ENCODE measurements around the gene POLR2I. TPM values are rescaled to one million over a fixed set of nuclear protein-coding genes. Genes with fewer than 3 reads are reported as not detected.

Gene POLR2I
- total RNA-seq, 1 experiment from 2014 or later, result 146 TPM

DNA sequence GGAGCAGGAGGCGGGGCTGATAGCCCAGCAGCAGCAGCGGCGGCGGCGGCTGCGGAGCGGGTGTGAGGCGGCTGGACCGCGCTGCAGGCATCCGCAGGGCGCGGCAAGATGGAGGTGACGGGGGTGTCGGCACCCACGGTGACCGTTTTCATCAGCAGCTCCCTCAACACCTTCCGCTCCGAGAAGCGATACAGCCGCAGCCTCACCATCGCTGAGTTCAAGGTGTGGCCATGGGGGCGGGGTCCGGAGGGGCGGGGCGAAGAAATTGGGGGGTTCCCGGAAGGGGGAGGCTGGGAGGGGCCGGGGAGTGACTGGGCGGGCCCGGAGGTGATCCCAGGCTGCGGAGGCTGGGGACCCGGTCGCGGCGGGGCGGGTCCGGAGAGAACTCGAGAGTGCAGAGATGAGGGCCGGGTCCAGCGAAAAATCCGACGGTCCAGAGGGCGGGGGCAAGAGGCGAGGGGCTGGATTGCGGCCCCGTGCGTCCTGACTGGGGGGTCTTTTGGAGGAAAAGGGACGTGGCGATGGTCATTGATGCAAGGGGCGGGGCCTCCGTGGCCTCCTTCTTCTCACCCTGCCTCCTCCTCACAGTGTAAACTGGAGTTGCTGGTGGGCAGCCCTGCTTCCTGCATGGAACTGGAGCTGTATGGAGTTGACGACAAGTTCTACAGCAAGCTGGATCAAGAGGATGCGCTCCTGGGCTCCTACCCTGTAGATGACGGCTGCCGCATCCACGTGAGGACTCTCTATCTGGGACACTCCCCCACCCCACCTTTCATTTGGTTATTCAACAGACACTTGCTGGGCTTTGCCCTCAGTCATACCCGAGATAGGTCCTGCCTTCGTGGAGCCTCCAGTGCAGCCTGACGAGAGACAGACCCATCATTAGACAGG, 1.0 kb upstream of the POLR2I start, which contains the start of gene TBCB:
Gene TBCB, plus strand, starts transcription at position 16 of the 891 bp plus-strand sequence. Its CDS starts 93 bp downstream, at position 109.
- Histone ChIP-seq H3K56ac (ENCODE audit: insufficient read length, low read depth, low read length) (no peak within 1 kb of the TSS), H4K5ac (ENCODE audit: insufficient read length, low read depth, low read length) (no peak within 1 kb of the TSS), H2AFZ (ENCODE audit: low read length) (no peak within 1 kb of the TSS), H3K23me2 (ENCODE audit: insufficient read length, low read depth, low read length, poor library complexity, severe bottlenecking) (peaks cover 14% of the 10 kb centered on the region), H3K79me1 (ENCODE audit: insufficient read depth, low read depth, low read length, poor library complexity, severe bottlenecking) (no peaks in the 10 kb centered on the region), H4K20me1 (ENCODE audit: control insufficient read depth, insufficient read depth, insufficient read length) (no peaks in the 10 kb centered on the region), H3K4ac (ENCODE audit: low read depth, low read length) (no peak within 1 kb of the TSS), H3K18ac (ENCODE audit: insufficient read length, low read depth, low read length) (peak within 1 kb of the TSS; percentile 72), H3K9me3 (ENCODE audit: control insufficient read depth, low read depth, low read length) (no peaks in the 10 kb centered on the region), H4K91ac (ENCODE audit: insufficient read length, low read depth, low read length) (no peak within 1 kb of the TSS), H4K8ac (replicated peaks; ENCODE audit: insufficient read length, low read depth, low read length) (no peak within 1 kb of the TSS), H3T11ph (ENCODE audit: low read length) (no peak within 1 kb of the TSS), H2AK5ac (ENCODE audit: insufficient read length, low read length) (no peak within 1 kb of the TSS), H3K27ac (ENCODE audit: insufficient read length, low read depth, low read length) (peak within 1 kb of the TSS; percentile 19), H3K9ac (ENCODE audit: extremely low read depth, insufficient read length, low read length) (peak within 1 kb of the TSS; percentile 64), H3K4me2 (ENCODE audit: insufficient read depth, insufficient read length, low read length) (peak within 1 kb of the TSS; percentile 93), H3K27me3 (ENCODE audit: insufficient read depth, low read length) (no peaks in the 10 kb centered on the region), H2BK15ac (ENCODE audit: low read depth, low read length) (no peak within 1 kb of the TSS), H2BK5ac (ENCODE audit: insufficient read length, low read length) (no peak within 1 kb of the TSS), H2BK12ac (ENCODE audit: insufficient read length, low read depth, low read length) (no peak within 1 kb of the TSS), H3K79me2 (ENCODE audit: insufficient read depth, low read length) (no peaks in the 10 kb centered on the region; the same call in 1 of the 2 replicates), H3K4me1 (ENCODE audit: insufficient read depth, low read length) (peaks cover 2% of the 10 kb centered on the region; the same call in 1 of the 2 replicates), H3K14ac (ENCODE audit: insufficient read depth, low read length) (peak within 1 kb of the TSS; percentile 70), H2BK120ac (ENCODE audit: low read depth, low read length, poor library complexity, severe bottlenecking) (no peak within 1 kb of the TSS), H3K23ac (ENCODE audit: insufficient read length, low read depth, low read length) (no peak within 1 kb of the TSS), H2BK20ac (ENCODE audit: low read depth, low read length, poor library complexity, severe bottlenecking) (no peak within 1 kb of the TSS)
- no CpG with 5 or more reads among the region's 59 CpGs for WGBS (ENCODE audit: extremely low coverage, insufficient read length, low lambda C conversion rate)
- Mint-ChIP-seq H3K9me3 (no peaks in the 10 kb centered on the region; a peak in 1 of 5 replicates), H3K4me3 (peak within 1 kb of the TSS; percentile 95 to 99), H3K4me1 (peaks cover 32 to 50% of the 10 kb centered on the region in 2 experiments), H3K36me3 (ENCODE audit: insufficient read depth in 1 of 3, low read depth in 3 of 3) (peaks cover 29 to 66% (median 64%) of the 10 kb centered on the region in 3 experiments; a peak in 6 of 7 replicates), H3K27me3 (ENCODE audit: low read depth) (peaks cover 3% of the 10 kb centered on the region; the same call in 1 of the 2 replicates), H3K27ac (peak within 1 kb of the TSS; percentile 96 to 100 (median 97))
- TF ChIP-seq CTCF (conservative IDR thresholded peaks at IDR 0.05), result no peak
- no peak for DNase-seq

Measured in H9 (cell line).